Large intestine (tissue), 12 donors: ENCODE measurements around the gene TUBB2A. TPM values are rescaled to one million over a fixed set of nuclear protein-coding genes. Genes with fewer than 3 reads are reported as not detected.
A peak's percentile ranks its signal among the peaks of the same experiment; 100 is the strongest.
"Not testable (repeated sequence)": the region's sequence is repeated elsewhere in the genome, so short reads cannot be mapped to it uniquely, and the experiment has no call there.

Experiments
- DNase-seq, 2 donors: peaks; one replicate each; pipeline versions ENCODE4 v3.0.0 to v3.0.0-alpha.2; 2013
- H3K27ac ChIP-seq: one replicate; pipeline ENCODE4 v1.5.1; 2013; ENCODE audit warnings: low read length
- H3K27me3 ChIP-seq: 2 replicates; pipeline ENCODE4 v1.6.1; 2013; ENCODE audit warnings: low read length; ENCODE audit not compliant: control insufficient read depth, insufficient read depth
- H3K36me3 ChIP-seq: 2 replicates; pipeline ENCODE4 v1.6.1; 2013; ENCODE audit warnings: low read length; ENCODE audit not compliant: control insufficient read depth, insufficient read depth
- H3K4me1 ChIP-seq: one replicate; pipeline ENCODE4 v1.6.1; 2013; ENCODE audit warnings: low read length; ENCODE audit not compliant: control insufficient read depth, insufficient read depth
- H3K4me3 ChIP-seq: one replicate; pipeline ENCODE4 v1.5.1; 2013; ENCODE audit warnings: low read length
- H3K9me3 ChIP-seq: one replicate; pipeline ENCODE4 v1.6.1; 2013; ENCODE audit warnings: mild to moderate bottlenecking, low read depth, low read length, moderate library complexity; ENCODE audit not compliant: control insufficient read depth
- WGBS: methylation state at CpG from one replicate; pipeline ENCODE4 v1.1.5; 2013; ENCODE audit warnings: low lambda C conversion rate; ENCODE audit not compliant: insufficient coverage; 5-methylcytosine and 5-hydroxymethylcytosine counted together
- long read RNA-seq, 11 donors: transcript quantifications; one replicate each; lab custom pipeline, GENCODE V29; 2026
- polyA plus RNA-seq: library from polyadenylated mRNA; unstranded; fragments of 120-200 nt; gene quantifications from one replicate; pipeline ENCODE4 v1.2.1, GENCODE V29; 2013

TUBB2A gene
- 103 TPM for polyA plus RNA-seq
- long read RNA-seq, donor 1, transcript TUBB2A-201 (4 exons, 1,595 nt), result major isoform, 28 of 28 reads
- long read RNA-seq, donor 1, partial matches to known transcripts, result 0 of 28 reads
- long read RNA-seq, donor 1, other reads (novel, unspliced or antisense), result 0 of 28 reads
- long read RNA-seq, donor 2, transcript TUBB2A-201 (4 exons, 1,595 nt), result major isoform, 54 of 55 reads
- long read RNA-seq, donor 2, partial matches to known transcripts, result 0 of 55 reads
- long read RNA-seq, donor 2, other reads (novel, unspliced or antisense), result 0 of 55 reads
- long read RNA-seq, donor 3, transcript TUBB2A-201 (4 exons, 1,595 nt), result major isoform, 36 of 36 reads
- long read RNA-seq, donor 3, partial matches to known transcripts, result 0 of 36 reads
- long read RNA-seq, donor 3, other reads (novel, unspliced or antisense), result 0 of 36 reads
- long read RNA-seq, donor 4, partial matches to known transcripts, result 0 of 2 reads
- long read RNA-seq, donor 4, other reads (novel, unspliced or antisense), result 0 of 2 reads
- long read RNA-seq, donor 5, transcript TUBB2A-201 (4 exons, 1,595 nt), result major isoform, 35 of 36 reads
- long read RNA-seq, donor 5, partial matches to known transcripts, result 0 of 36 reads
- long read RNA-seq, donor 5, other reads (novel, unspliced or antisense), result 0 of 36 reads
- long read RNA-seq, donor 6, transcript TUBB2A-201 (4 exons, 1,595 nt), result major isoform, 46 of 46 reads
- long read RNA-seq, donor 6, partial matches to known transcripts, result 0 of 46 reads
- long read RNA-seq, donor 6, other reads (novel, unspliced or antisense), result 0 of 46 reads
- long read RNA-seq, donor 7, transcript TUBB2A-201 (4 exons, 1,595 nt), result major isoform, 33 of 34 reads
- long read RNA-seq, donor 7, partial matches to known transcripts, result 0 of 34 reads
- long read RNA-seq, donor 7, other reads (novel, unspliced or antisense), result 0 of 34 reads
- long read RNA-seq, donor 8, transcript TUBB2A-201 (4 exons, 1,595 nt), result major isoform, 49 of 49 reads
- long read RNA-seq, donor 8, partial matches to known transcripts, result 0 of 49 reads
- long read RNA-seq, donor 8, other reads (novel, unspliced or antisense), result 0 of 49 reads
- long read RNA-seq, donor 9, transcript TUBB2A-201 (4 exons, 1,595 nt), result major isoform, 52 of 52 reads
- long read RNA-seq, donor 9, partial matches to known transcripts, result 0 of 52 reads
- long read RNA-seq, donor 9, other reads (novel, unspliced or antisense), result 0 of 52 reads
- long read RNA-seq, donor 10, transcript TUBB2A-201 (4 exons, 1,595 nt), result major isoform, 43 of 44 reads
- long read RNA-seq, donor 10, partial matches to known transcripts, result 0 of 44 reads
- long read RNA-seq, donor 10, other reads (novel, unspliced or antisense), result 0 of 44 reads
- long read RNA-seq, donor 11, transcript TUBB2A-201 (4 exons, 1,595 nt), result major isoform, 46 of 46 reads
- long read RNA-seq, donor 11, partial matches to known transcripts, result 0 of 46 reads
- long read RNA-seq, donor 11, other reads (novel, unspliced or antisense), result 0 of 46 reads

- Histone ChIP-seq H3K36me3 (peaks cover 12% of the 10 kb centered on the region), H3K4me1 (peaks cover 23% of the 10 kb centered on the region), H3K9me3 (no peaks in the 10 kb centered on the region), H3K4me3 (peak within 1 kb of the TSS; percentile 79), H3K27ac (peak within 1 kb of the TSS; percentile 82), H3K27me3 (peaks cover 5% of the 10 kb centered on the region)
- DNase-seq, result peak; percentile 85
- WGBS, result no CpG with 5 or more reads among the region's 95 CpGs
Measured at GRCh38 chr6:3157131-3157933, at the start of gene TUBB2A. Gene TUBB2A, minus strand, starts transcription at chr6:3157544. Its CDS starts 81 bp downstream, at chr6:3157463.

- WGBS, result 100% methylated on average over 1 of the region's 7 CpGs
- no peak overlapping the region for H3K4me3 ChIP-seq
- H3K36me3 ChIP-seq, result no peaks in the 10 kb centered on the region
- no peaks in the 10 kb centered on the region for H3K9me3 ChIP-seq
- peaks cover 2% of the 10 kb centered on the region for H3K4me1 ChIP-seq
- no peak for DNase-seq
- peaks cover 3% of the 10 kb centered on the region for H3K27me3 ChIP-seq
- H3K27ac ChIP-seq, result no peak overlapping the region
Measured at GRCh38 chr6:3206339-3207015, 49.1 kb upstream of the TUBB2A start.

- DNase-seq, result no peak
- Histone ChIP-seq H3K36me3 (no peaks in the 10 kb centered on the region), H3K4me1 (peaks cover 2% of the 10 kb centered on the region), H3K4me3 (no peak overlapping the region), H3K27me3 (no peaks in the 10 kb centered on the region), H3K27ac (no peak overlapping the region), H3K9me3 (no peaks in the 10 kb centered on the region)
- 100% methylated on average over 1 of the region's 4 CpGs for WGBS
Measured at GRCh38 chr6:3205913-3206312, 48.6 kb upstream of the TUBB2A start.

DNA sequence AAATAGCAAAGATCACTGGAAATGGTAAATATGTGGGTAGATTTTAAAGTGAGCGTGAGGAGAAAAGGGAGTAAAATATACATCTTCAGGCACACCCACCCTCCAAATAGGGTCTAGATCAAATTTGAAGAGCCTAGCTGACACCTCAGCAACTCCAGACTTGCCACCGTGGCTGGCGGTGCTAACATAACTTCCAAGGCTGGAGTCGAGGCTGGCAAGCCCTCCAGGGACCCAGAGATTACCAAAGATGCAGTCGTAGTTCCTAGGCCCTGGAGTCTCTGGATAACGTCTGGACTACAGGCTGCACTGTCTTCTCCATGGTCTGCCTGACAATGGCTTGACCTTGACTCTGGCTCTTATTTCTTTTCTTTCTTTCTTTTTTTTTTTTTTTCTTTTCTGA is 47.6 kb upstream of the TUBB2A start:
- no peak for DNase-seq
- Histone ChIP-seq H3K4me1 (peaks cover 2% of the 10 kb centered on the region), H3K9me3 (no peaks in the 10 kb centered on the region), H3K27me3 (no peaks in the 10 kb centered on the region), H3K36me3 (no peaks in the 10 kb centered on the region), H3K4me3 (no peak overlapping the region), H3K27ac (no peak overlapping the region)
- WGBS, result 100% methylated on average over 1 of the region's 6 CpGs

DNA sequence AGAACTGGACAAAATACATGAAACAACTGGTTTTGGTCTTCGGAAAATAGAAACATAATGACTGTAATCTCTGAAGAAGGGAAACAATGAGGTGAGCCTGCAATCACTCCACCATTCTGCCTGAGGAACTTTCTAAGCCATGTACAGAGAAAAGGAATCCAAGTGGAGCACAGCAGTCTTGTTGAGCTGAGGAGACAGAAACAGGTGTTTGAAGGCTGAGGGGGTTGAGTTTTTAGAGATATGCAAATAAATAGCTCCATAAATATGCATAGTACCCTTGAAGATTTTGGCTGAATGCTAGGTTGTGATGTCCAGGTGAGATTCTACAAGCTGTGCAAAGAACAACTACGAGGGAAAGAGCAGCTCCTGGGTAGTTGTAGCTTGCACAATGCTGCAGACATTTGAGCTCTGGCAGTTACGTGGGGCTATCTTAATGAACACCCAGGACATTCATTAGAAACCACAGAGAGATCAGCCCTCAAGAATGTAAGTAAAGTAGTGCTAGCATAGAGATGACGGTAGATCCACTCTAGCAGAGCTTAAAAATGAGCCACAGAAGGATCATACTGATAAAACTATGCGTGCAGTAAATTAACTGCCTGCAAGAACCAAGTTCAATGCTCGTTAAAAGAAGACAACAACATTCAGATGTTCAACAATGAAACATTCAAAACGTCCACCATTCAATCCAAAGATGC is 45.8 kb upstream of the TUBB2A start:
- H3K27me3 ChIP-seq, result no peaks in the 10 kb centered on the region
- 81% methylated on average over 2 of the region's 7 CpGs for WGBS
- no peaks in the 10 kb centered on the region for H3K9me3 ChIP-seq
- H3K27ac ChIP-seq, result no peak overlapping the region
- no peaks in the 10 kb centered on the region for H3K4me1 ChIP-seq
- no peak overlapping the region for H3K4me3 ChIP-seq
- no peak for DNase-seq
- no peaks in the 10 kb centered on the region for H3K36me3 ChIP-seq

- H3K4me1 ChIP-seq, result no peaks in the 10 kb centered on the region
- no peaks in the 10 kb centered on the region for H3K27me3 ChIP-seq
- 100% methylated on average over 1 of the region's 2 CpGs for WGBS
- H3K4me3 ChIP-seq, result no peak overlapping the region
- no peaks in the 10 kb centered on the region for H3K36me3 ChIP-seq
- no peak overlapping the region for H3K27ac ChIP-seq
- DNase-seq, result no peak
- no peaks in the 10 kb centered on the region for H3K9me3 ChIP-seq
Measured at GRCh38 chr6:3201388-3201787, 44.0 kb upstream of the TUBB2A start.

GRCh38 chr6:3200682-3201081 is 43.3 kb upstream of the TUBB2A start:
- Histone ChIP-seq H3K36me3 (no peaks in the 10 kb centered on the region), H3K4me3 (no peak overlapping the region), H3K4me1 (no peaks in the 10 kb centered on the region), H3K9me3 (no peaks in the 10 kb centered on the region), H3K27me3 (no peaks in the 10 kb centered on the region), H3K27ac (no peak overlapping the region)
- no peak for DNase-seq

- Histone ChIP-seq H3K36me3 (no peaks in the 10 kb centered on the region), H3K9me3 (no peaks in the 10 kb centered on the region), H3K27me3 (no peaks in the 10 kb centered on the region), H3K4me1 (no peaks in the 10 kb centered on the region), H3K27ac (no peak overlapping the region), H3K4me3 (no peak overlapping the region)
- WGBS, result no CpG with 5 or more reads among the region's 5 CpGs
- no peak for DNase-seq
Measured at GRCh38 chr6:3199382-3199781, 42.0 kb upstream of the TUBB2A start.

GRCh38 chr6:3197734-3198133 is 40.4 kb upstream of the TUBB2A start:
- not testable (repeated sequence) for H3K27ac ChIP-seq, H3K4me3 ChIP-seq, H3K27me3 ChIP-seq, DNase-seq, H3K9me3 ChIP-seq, H3K4me1 ChIP-seq, H3K36me3 ChIP-seq
- WGBS, result no CpG with 5 or more reads among the region's 5 CpGs
